H9 (cell line): ENCODE data around the gene SLC22A3. TPM values are rescaled to one million over a fixed set of nuclear protein-coding genes. Genes with fewer than 3 reads are reported as not detected.

Source experiments
- DNase-seq: peaks from one replicate; pipeline ENCODE4 v3.0.0-alpha.2; 2017
- H2AFZ ChIP-seq: one replicate; pipeline ENCODE4 v1.6.1; 2013; ENCODE audit warnings: mild to moderate bottlenecking, low read length, control low read depth, moderate library complexity
- H2AK5ac ChIP-seq: 2 replicates; pipeline ENCODE4 v1.6.1; 2013; ENCODE audit warnings: low read length, control low read depth, mixed read lengths; ENCODE audit not compliant: insufficient read length
- H2BK120ac ChIP-seq: one replicate; pipeline ENCODE4 v1.6.1; 2013; ENCODE audit warnings: low read depth, mild to moderate bottlenecking, low read length, control low read depth, inconsistent platforms; ENCODE audit not compliant: poor library complexity, severe bottlenecking
- H2BK12ac ChIP-seq: 2 replicates; pipeline ENCODE4 v1.6.1; 2013; ENCODE audit warnings: low read length, control low read depth, mixed read lengths, low read depth; ENCODE audit not compliant: insufficient read length
- H2BK15ac ChIP-seq: 2 replicates; pipeline ENCODE4 v1.6.1; 2013; ENCODE audit warnings: low read depth, low read length, control low read depth
- H2BK20ac ChIP-seq: one replicate; pipeline ENCODE4 v1.6.1; 2013; ENCODE audit warnings: low read depth, mild to moderate bottlenecking, low read length, control low read depth, inconsistent platforms; ENCODE audit not compliant: poor library complexity, severe bottlenecking
- H2BK5ac ChIP-seq: 2 replicates; pipeline ENCODE4 v1.6.1; 2013; ENCODE audit warnings: low read length, control low read depth, mixed read lengths; ENCODE audit not compliant: insufficient read length
- H3K14ac ChIP-seq: 2 replicates; pipeline ENCODE4 v1.6.1; 2013; ENCODE audit warnings: low read length, control low read depth; ENCODE audit not compliant: insufficient read depth
- H3K18ac ChIP-seq: 2 replicates; pipeline ENCODE4 v1.6.1; 2013; ENCODE audit warnings: low read depth, mild to moderate bottlenecking, mixed read lengths, low read length, control low read depth; ENCODE audit not compliant: insufficient read length
- H3K23ac ChIP-seq: 2 replicates; pipeline ENCODE4 v1.6.1; 2013; ENCODE audit warnings: low read length, control low read depth, mixed read lengths, low read depth; ENCODE audit not compliant: insufficient read length
- H3K23me2 ChIP-seq: 2 replicates; pipeline ENCODE4 v1.6.1; 2013; ENCODE audit warnings: low read depth, mild to moderate bottlenecking, mixed read lengths, low read length, control low read depth; ENCODE audit not compliant: insufficient read length, poor library complexity, severe bottlenecking
- H3K27ac ChIP-seq: 2 replicates; pipeline ENCODE4 v1.5.1; 2013; ENCODE audit warnings: low read length, control low read depth, mixed read lengths, low read depth; ENCODE audit not compliant: insufficient read length
- H3K27me3 ChIP-seq: 2 replicates; pipeline ENCODE4 v1.6.1; 2013; ENCODE audit warnings: low read length, control low read depth, inconsistent platforms; ENCODE audit not compliant: insufficient read depth
- H3K4ac ChIP-seq: 2 replicates; pipeline ENCODE4 v1.6.1; 2013; ENCODE audit warnings: low read depth, mild to moderate bottlenecking, control low read depth, inconsistent platforms, low read length, moderate library complexity
- H3K4me1 ChIP-seq: 2 replicates; pipeline ENCODE4 v1.6.1; 2013; ENCODE audit warnings: low read length, control low read depth, inconsistent platforms; ENCODE audit not compliant: insufficient read depth
- H3K4me2 ChIP-seq: 2 replicates; pipeline ENCODE4 v1.6.1; 2013; ENCODE audit warnings: low read length, control low read depth, mixed read lengths; ENCODE audit not compliant: insufficient read length, insufficient read depth
- H3K56ac ChIP-seq: 2 replicates; pipeline ENCODE4 v1.6.1; 2013; ENCODE audit warnings: low read depth, mild to moderate bottlenecking, mixed read lengths, low read length, control low read depth; ENCODE audit not compliant: insufficient read length
- H3K79me1 ChIP-seq: 2 replicates; pipeline ENCODE4 v1.6.1; 2013; ENCODE audit warnings: low read depth, mild to moderate bottlenecking, moderate library complexity, low read length, control low read depth, inconsistent platforms; ENCODE audit not compliant: insufficient read depth, poor library complexity, severe bottlenecking
- H3K79me2 ChIP-seq: 2 replicates; pipeline ENCODE4 v1.6.1; 2013; ENCODE audit warnings: low read length, control low read depth, inconsistent platforms; ENCODE audit not compliant: insufficient read depth
- H3K9ac ChIP-seq: 2 replicates; pipeline ENCODE4 v1.6.1; 2013; ENCODE audit warnings: low read length, control low read depth, mixed read lengths; ENCODE audit not compliant: insufficient read length; ENCODE audit errors: extremely low read depth
- H3K9me3 ChIP-seq: one replicate; pipeline ENCODE4 v1.6.1; 2013; ENCODE audit warnings: low read depth, low read length, inconsistent platforms; ENCODE audit not compliant: control insufficient read depth
- H3T11ph ChIP-seq: one replicate; pipeline ENCODE4 v1.6.1; 2013; ENCODE audit warnings: mild to moderate bottlenecking, low read length, control low read depth, inconsistent platforms
- H4K20me1 ChIP-seq: one replicate; pipeline ENCODE4 v1.6.1; 2013; ENCODE audit not compliant: control insufficient read depth, insufficient read length, insufficient read depth
- H4K5ac ChIP-seq: 2 replicates; pipeline ENCODE4 v1.6.1; 2013; ENCODE audit warnings: low read depth, mild to moderate bottlenecking, mixed read lengths, low read length, control low read depth; ENCODE audit not compliant: insufficient read length
- H4K8ac ChIP-seq: replicated peaks from 2 replicates; pipeline ENCODE4 v1.6.1; 2013; ENCODE audit warnings: low read length, control low read depth, mixed read lengths, low read depth; ENCODE audit not compliant: insufficient read length
- H4K91ac ChIP-seq: 2 replicates; pipeline ENCODE4 v1.6.1; 2013; ENCODE audit warnings: low read depth, mild to moderate bottlenecking, moderate library complexity, mixed read lengths, low read length, control low read depth; ENCODE audit not compliant: insufficient read length
- H3K27ac Mint-ChIP-seq, 3 experiments: 2 replicates in 2 of 3; 3 replicates in 1 of 3; pipeline ENCODE4 v1.8.0; 2020 to 2021; ENCODE audit warnings: mixed read lengths in 3 of 3, mild to moderate bottlenecking in 1 of 3, moderate library complexity in 1 of 3
- H3K27me3 Mint-ChIP-seq: 2 replicates; pipeline ENCODE4 v1.8.0; 2021; ENCODE audit warnings: low read depth, mild to moderate bottlenecking, moderate library complexity, mixed read lengths
- H3K36me3 Mint-ChIP-seq, 3 experiments: 2 replicates in 2 of 3; 3 replicates in 1 of 3; pipeline ENCODE4 v1.8.0; 2020 to 2021; ENCODE audit warnings: low read depth in 3 of 3, mixed read lengths in 3 of 3; ENCODE audit not compliant: insufficient read depth in 1 of 3
- H3K4me1 Mint-ChIP-seq, 2 experiments: 2 replicates each; pipeline ENCODE4 v1.8.0; 2020; ENCODE audit warnings: mixed read lengths in 2 of 2
- H3K4me3 Mint-ChIP-seq, 2 experiments: 2 replicates in 1 of 2; 3 replicates in 1 of 2; pipeline ENCODE4 v1.8.0; 2020 to 2021; ENCODE audit warnings: mild to moderate bottlenecking in 2 of 2, mixed read lengths in 2 of 2, moderate library complexity in 1 of 2
- H3K9me3 Mint-ChIP-seq, 2 experiments: 2 replicates in 1 of 2; 3 replicates in 1 of 2; pipeline ENCODE4 v1.8.0; 2020; ENCODE audit warnings: mild to moderate bottlenecking in 2 of 2, mixed read lengths in 2 of 2, moderate library complexity in 1 of 2
- CTCF ChIP-seq: fragments of 200-600 bp; sonication (generic); conservative IDR thresholded peaks from 3 replicates; pipeline ENCODE4 v1.8.0; 2021; ENCODE audit warnings: antibody characterized with exemption, mild to moderate bottlenecking
- WGBS: extraction: QIAGEN DNeasy Blood & Tissue Kit; methylation state at CpG from one replicate; pipeline ENCODE4 v1.1.7; 2013; ENCODE audit warnings: missing lambda C conversion rate, low lambda C conversion rate, mixed read lengths; ENCODE audit not compliant: insufficient read length; ENCODE audit errors: extremely low coverage; 5-methylcytosine and 5-hydroxymethylcytosine counted together
- total RNA-seq: library from RNA; stranded (reverse); gene quantifications from 2 replicates; pipeline ENCODE4 v1.2.1, GENCODE V29; 2021

SLC22A3 gene
- total RNA-seq, 1 experiment from 2014 or later = 2.7 TPM

GRCh38 chr6:160386869-160387530 is 38.8 kb downstream of the SLC22A3 start:
- H3K4me1 Mint-ChIP-seq = peaks cover 0 to 4% of the 10 kb centered on the region in 2 experiments; a peak in 1 of 4 replicates
- Histone ChIP-seq H4K8ac (no peak overlapping the region), H3K23ac (no peak overlapping the region), H3K9me3 (peaks cover 6% of the 10 kb centered on the region), H3K14ac (no peak overlapping the region; the same call in 1 of the 2 replicates), H2BK5ac (no peak overlapping the region), H3K4me1 (no peaks in the 10 kb centered on the region; the same call in 1 of the 2 replicates), H3K56ac (no peak overlapping the region), H4K91ac (no peak overlapping the region), H4K5ac (no peak overlapping the region), H2BK20ac (no peak overlapping the region), H3K9ac (no peak overlapping the region), H2AK5ac (no peak overlapping the region), H2BK12ac (no peak overlapping the region), H3K4me2 (no peak overlapping the region), H3K79me2 (no peaks in the 10 kb centered on the region), H4K20me1 (no peaks in the 10 kb centered on the region), H2BK15ac (no peak overlapping the region), H3T11ph (no peak overlapping the region), H3K79me1 (no peaks in the 10 kb centered on the region), H2BK120ac (no peak overlapping the region), H2AFZ (no peak overlapping the region), H3K23me2 (no peaks in the 10 kb centered on the region), H3K27me3 (no peaks in the 10 kb centered on the region), H3K18ac (no peak overlapping the region), H3K27ac (no peak overlapping the region), H3K4ac (no peak overlapping the region)
- H3K4me3 Mint-ChIP-seq = no peak overlapping the region
- peaks cover 0 to 4% (median 0%) of the 10 kb centered on the region in 3 experiments; a peak in 2 of 7 replicates for H3K36me3 Mint-ChIP-seq
- H3K27me3 Mint-ChIP-seq = no peaks in the 10 kb centered on the region
- no CpG with 5 or more reads among the region's 5 CpGs for WGBS
- peaks cover 0 to 6% of the 10 kb centered on the region in 2 experiments; a peak in 3 of 5 replicates for H3K9me3 Mint-ChIP-seq
- no peak overlapping the region for H3K27ac Mint-ChIP-seq
- DNase-seq = no peak
- TF ChIP-seq CTCF = no peak
